ENCODE results near the gene MED6. TPM values are rescaled to one million over a fixed set of nuclear protein-coding genes. Genes with fewer than 3 reads are reported as not detected.

The MED6 gene
- total RNA-seq: 21.7 TPM
- long read RNA-seq, partial matches to known transcripts: 0 of 3 reads
- long read RNA-seq, other reads (novel, unspliced or antisense): 0 of 3 reads

GRCh38 chr14:70600382-70601157 is at the start of gene MED6:
MED6 (minus strand) TSS chr14:70600655; CDS start chr14:70600637, 18 bp downstream.
- intact Hi-C loops (cut with DNase I): loop anchor here (5.0 kb wide), 2 partner anchors 112 to 207 kb away; partner anchors contain the start of gene MAP3K9
- peak; percentile 97 for DNase-seq (ENCODE audit: low spot score)

- intact Hi-C loops (cut with DNase I): no loop called here
- DNase-seq (ENCODE audit: low spot score): no peak
Measured at GRCh38 chr14:70649803-70650202, 49.3 kb upstream of the MED6 start.

GRCh38 chr14:70648346-70648745 is 47.9 kb upstream of the MED6 start:
- intact Hi-C loops (cut with DNase I): no loop called here
- DNase-seq (ENCODE audit: low spot score): no peak

- DNase-seq (ENCODE audit: low spot score): no peak
- intact Hi-C loops (cut with DNase I): no loop called here
Measured at GRCh38 chr14:70646705-70647104, 46.2 kb upstream of the MED6 start.

GRCh38 chr14:70645892-70646291 is 45.4 kb upstream of the MED6 start:
- DNase-seq (ENCODE audit: low spot score): no peak
- intact Hi-C loops (cut with DNase I): no loop called here

- intact Hi-C loops (cut with DNase I): no loop called here
- no peak for DNase-seq (ENCODE audit: low spot score)
Measured at GRCh38 chr14:70643967-70644366, 43.5 kb upstream of the MED6 start.

GRCh38 chr14:70642303-70643235 is 42.1 kb upstream of the MED6 start:
- DNase-seq (ENCODE audit: low spot score): no peak
- intact Hi-C loops (cut with DNase I): no loop called here

- no peak for DNase-seq (ENCODE audit: low spot score)
- intact Hi-C loops (cut with DNase I): no loop called here
Measured at GRCh38 chr14:70641548-70642302, 41.3 kb upstream of the MED6 start, which contains the start of gene TTC9. TTC9 (plus strand) TSS chr14:70641916; CDS start chr14:70642130, 214 bp downstream.

- intact Hi-C loops (cut with DNase I): no loop called here
- no peak for DNase-seq (ENCODE audit: low spot score)
Measured at GRCh38 chr14:70640938-70641547, 40.6 kb upstream of the MED6 start.

GRCh38 chr14:70638416-70638815 is 38.0 kb upstream of the MED6 start:
- intact Hi-C loops (cut with DNase I): no loop called here
- DNase-seq (ENCODE audit: low spot score): no peak

- DNase-seq (ENCODE audit: low spot score): no peak
- intact Hi-C loops (cut with DNase I): no loop called here
Measured at GRCh38 chr14:70635971-70636595, 35.6 kb upstream of the MED6 start.

- intact Hi-C loops (cut with DNase I): no loop called here
Measured at GRCh38 chr14:70631948-70632347, 31.5 kb upstream of the MED6 start.

GRCh38 chr14:70624972-70625371 is 24.5 kb upstream of the MED6 start:
- no peak for DNase-seq (ENCODE audit: low spot score)
- intact Hi-C loops (cut with DNase I): loop anchor here (5.0 to 10.0 kb wide), 2 partner anchors 187 to 350 kb away; no protein-coding TSS in a partner anchor

More at GRCh38 chr14:70631948-70632347, 31.5 kb upstream of the MED6 start:
- no peak for DNase-seq (ENCODE audit: low spot score)

- DNase-seq (ENCODE audit: low spot score): no peak
- intact Hi-C loops (cut with DNase I): loop anchor here (5.0 to 10.0 kb wide), 2 partner anchors 190 to 353 kb away; no protein-coding TSS in a partner anchor
Measured at GRCh38 chr14:70622111-70622712, 21.8 kb upstream of the MED6 start.

- intact Hi-C loops (cut with DNase I): loop anchor here (2.0 to 10.0 kb wide), 3 partner anchors 93 to 355 kb away; no protein-coding TSS in a partner anchor
- DNase-seq (ENCODE audit: low spot score): no peak
Measured at GRCh38 chr14:70619708-70620107, 19.3 kb upstream of the MED6 start.

- intact Hi-C loops (cut with DNase I): no loop called here
- no peak for DNase-seq (ENCODE audit: low spot score)
Measured at GRCh38 chr14:70618314-70618713, 17.9 kb upstream of the MED6 start.

GRCh38 chr14:70616646-70617045 is 16.2 kb upstream of the MED6 start:
- no peak for DNase-seq (ENCODE audit: low spot score)
- intact Hi-C loops (cut with DNase I): no loop called here

GRCh38 chr14:70611216-70611615 is 10.8 kb upstream of the MED6 start:
- DNase-seq (ENCODE audit: low spot score): no peak

More at GRCh38 chr14:70611216-70611615, 10.8 kb upstream of the MED6 start:
- intact Hi-C loops (cut with DNase I): no loop called here

Measured in cardiac septum (tissue), 1 donor.